Measurements from ENCODE around the gene GRIK4. TPM values are rescaled to one million over a fixed set of nuclear protein-coding genes. Genes with fewer than 3 reads are reported as not detected.

Gene GRIK4
- total and polyA plus RNA-seq, 2 donors (not counting 3 experiments of a cell fraction or from before 2014, with no cell fraction given): 0.81 to 1.6 TPM

GRCh38 chr11:120529214-120529613 lies 17.7 kb downstream of the GRIK4 start:
- no peak overlapping the region for H3K27ac ChIP-seq (ENCODE audit: insufficient read depth, low read depth, low read length)
- intact Hi-C loops (cut with micrococcal nuclease): no loop called here
- dilution Hi-C loops (cut with MboI; ENCODE audit: extremely low pct_ligation_motif_present, low sequenced_read_pairs): no loop called here
- no peak overlapping the region for H3K4me2 ChIP-seq (ENCODE audit: insufficient read depth, low read length)
- no TSS peak for BruUV-seq (replicated peaks)
- H3K79me2 ChIP-seq (ENCODE audit: control insufficient read depth, insufficient read depth, low read length): no peaks in the 10 kb centered on the region
- no peaks in the 10 kb centered on the region for H3K9me3 ChIP-seq (replicated peaks; ENCODE audit: control insufficient read depth, insufficient read depth, low read length)
- no peak overlapping the region for H3K9ac ChIP-seq (replicated peaks; ENCODE audit: extremely low read depth, insufficient read depth, low read length)
- TF ChIP-seq MAX (IDR thresholded peaks at IDR 0.05; ENCODE audit: insufficient read depth, insufficient read length) (no peak), FOS (IDR thresholded peaks at IDR 0.05; ENCODE audit: borderline replicate concordance, insufficient read depth, low read length) (no peak), MYC (IDR thresholded peaks at IDR 0.05; ENCODE audit: low read depth, low read length) (no peak), JUN (IDR thresholded peaks at IDR 0.05; ENCODE audit: borderline replicate concordance, insufficient read depth, insufficient read length, low read depth) (no peak), EZH2 (IDR thresholded peaks at IDR 0.05; ENCODE audit: borderline replicate concordance, low read depth, low read length, severe bottlenecking) (no peak), POLR2AphosphoS5 (IDR thresholded peaks at IDR 0.05; ENCODE audit: insufficient read depth, low read depth, low read length) (no peak), POLR2A (IDR thresholded peaks at IDR 0.05; ENCODE audit: low read depth, low read length) (no peak), CTCF (IDR thresholded peaks at IDR 0.05; ENCODE audit: extremely low read depth in 1 of 2, insufficient read depth in 1 of 2, low read depth in 1 of 2, low read length in 2 of 2) (no peak), GATA2 (IDR thresholded peaks at IDR 0.05; ENCODE audit: insufficient read depth, insufficient read length, low read depth, low read length) (no peak)
- ChIA-PET CTCF (no interaction called here), POLR2A (no interaction called here)
- no peaks in the 10 kb centered on the region for H3K4me1 ChIP-seq (ENCODE audit: control insufficient read depth, extremely low read depth, insufficient read depth, low read length)
- H3K4me3 ChIP-seq (replicated peaks in 1 of 3; ENCODE audit: insufficient read depth in 1 of 3, low read depth in 1 of 3, low read length in 3 of 3): no peak overlapping the region
- DNase-seq (ENCODE audit: low read depth, low spot score) (no peak), FAIRE-seq (no peak)
- H3K36me3 ChIP-seq (ENCODE audit: control insufficient read depth in 2 of 2, extremely low read depth in 1 of 2, insufficient read depth in 2 of 2, low read length in 2 of 2): no peaks in the 10 kb centered on the region
- H2AFZ ChIP-seq (ENCODE audit: low read depth, low read length): no peak overlapping the region
- H3K9me1 ChIP-seq (replicated peaks; ENCODE audit: control insufficient read depth, extremely low read depth, insufficient read depth, low read length): no peaks in the 10 kb centered on the region
- no peaks in the 10 kb centered on the region for H3K27me3 ChIP-seq (ENCODE audit: control insufficient read depth in 2 of 2, insufficient read depth in 2 of 2, low read length in 2 of 2)
- no peaks in the 10 kb centered on the region for H4K20me1 ChIP-seq (replicated peaks; ENCODE audit: control insufficient read depth, extremely low read depth, insufficient read depth, low read length)
